ENCODE results near the gene DCUN1D3.

DCUN1D3 gene

GRCh38 chr16:20846551-20846950, 53.6 kb downstream of the DCUN1D3 start:
- no peak overlapping the region for H3K27ac ChIP-seq
- H3K4me3 ChIP-seq: no peak overlapping the region

GRCh38 chr16:20846030-20846429, 54.1 kb downstream of the DCUN1D3 start:
- Histone ChIP-seq H3K27ac (peak overlapping the region in 1 of 21 experiments; percentile 7), H3K4me3 (no peak overlapping the region)

DNA sequence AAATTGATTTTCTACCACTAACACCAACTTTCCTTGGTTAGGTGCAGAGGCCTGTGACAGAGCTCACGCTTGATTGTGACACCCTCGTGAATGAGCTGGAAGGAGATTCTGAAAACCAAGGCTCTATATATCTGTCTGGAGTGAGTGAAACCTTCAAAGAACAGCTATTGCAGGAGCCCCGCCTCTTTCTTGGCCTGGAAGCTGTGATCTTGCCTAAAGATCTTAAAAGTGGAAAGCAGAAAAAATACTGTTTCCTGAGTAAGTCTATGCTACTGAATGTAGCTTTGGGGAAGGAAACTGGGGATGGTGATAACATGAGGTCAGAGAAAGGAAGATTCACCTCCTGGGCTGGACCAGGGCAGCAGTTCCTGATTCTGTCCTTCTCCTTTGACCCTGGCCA, 55.6 kb downstream of the DCUN1D3 start:
- H3K27ac ChIP-seq: peak overlapping the region in 1 of 21 experiments; percentile 39
- H3K4me3 ChIP-seq: no peak overlapping the region

DNA sequence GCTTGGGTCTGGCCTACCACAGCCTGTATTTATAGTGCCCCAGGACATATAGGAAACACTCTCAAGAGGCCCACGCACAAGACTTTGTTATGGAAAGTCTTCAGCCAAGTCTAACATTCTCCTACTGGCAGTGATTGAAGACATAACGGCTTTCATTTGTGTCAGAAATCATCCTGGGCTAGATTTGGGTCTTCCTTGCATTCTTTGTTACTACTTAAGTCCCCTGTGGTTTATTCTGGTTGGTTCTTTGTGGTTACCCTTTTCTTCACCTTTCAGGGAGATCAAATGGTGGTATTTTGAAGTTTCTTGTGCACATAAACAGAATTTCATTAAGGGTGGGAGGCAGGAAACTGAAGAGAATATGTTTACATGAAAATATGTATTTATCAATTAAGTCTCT, 56.1 kb downstream of the DCUN1D3 start:
- no peak overlapping the region for H3K4me3 ChIP-seq
- peak overlapping the region in 1 of 21 experiments; percentile 39 for H3K27ac ChIP-seq

- H3K4me3 ChIP-seq: no peak overlapping the region
- no peak overlapping the region for H3K27ac ChIP-seq
These were observed 60.7 kb downstream of the DCUN1D3 start for GRCh38 chr16:20839504-20839903.

DNA sequence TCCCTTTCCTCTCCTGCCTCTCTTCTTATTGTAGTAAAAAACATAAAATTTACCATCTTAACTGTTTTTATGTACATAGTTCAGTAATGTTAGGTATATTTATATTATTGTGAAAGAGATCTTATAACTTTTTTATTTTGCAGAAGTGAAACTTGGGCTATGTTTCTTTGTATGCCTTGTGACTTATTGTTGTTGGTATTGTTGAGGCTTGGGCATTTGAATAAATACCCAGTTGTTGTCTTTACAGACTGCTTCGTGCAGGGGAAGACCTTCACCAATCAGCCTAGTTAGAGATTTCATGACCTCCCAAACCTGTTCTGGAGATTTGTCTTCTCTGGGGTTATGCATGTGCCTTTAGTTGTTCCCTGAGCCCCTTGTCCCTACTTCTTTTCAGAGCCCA, 61.9 kb downstream of the DCUN1D3 start:
- no peak overlapping the region for H3K4me3 ChIP-seq

GRCh38 chr16:20833086-20833485, 67.1 kb downstream of the DCUN1D3 start:
- Histone ChIP-seq H3K27ac (no peak overlapping the region), H3K4me3 (no peak overlapping the region)

More for the DNA sequence above, 61.9 kb downstream of the DCUN1D3 start:
- no peak overlapping the region for H3K27ac ChIP-seq

- Histone ChIP-seq H3K4me3 (no peak overlapping the region), H3K27ac (no peak overlapping the region)
These were observed 69.8 kb downstream of the DCUN1D3 start for GRCh38 chr16:20830372-20830771.

DNA sequence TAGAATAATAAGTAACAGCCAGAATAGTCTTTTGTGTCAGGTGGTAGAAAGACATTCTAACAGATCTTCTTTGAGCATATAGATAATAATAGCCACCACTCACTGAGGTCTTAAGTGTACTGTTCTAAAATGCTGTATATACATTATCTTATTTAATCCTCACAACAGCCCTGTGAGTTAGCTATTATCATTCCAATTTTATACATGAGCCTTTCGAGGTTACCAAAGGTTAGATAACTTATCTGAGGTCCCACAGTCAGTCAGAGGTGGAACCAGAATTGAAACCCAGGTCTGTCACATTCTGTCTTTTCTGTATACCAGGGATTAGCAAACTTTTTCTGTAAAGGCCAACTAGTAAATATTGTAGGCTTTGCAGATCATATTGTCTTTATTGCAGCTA, 70.6 kb downstream of the DCUN1D3 start:
- Histone ChIP-seq H3K27ac (no peak overlapping the region), H3K4me3 (no peak overlapping the region)

GRCh38 chr16:20826039-20826566, 74.1 kb downstream of the DCUN1D3 start:
- Histone ChIP-seq H3K27ac (no peak overlapping the region), H3K4me3 (no peak overlapping the region)

- Histone ChIP-seq H3K27ac (no peak overlapping the region), H3K4me3 (no peak overlapping the region)
These were observed 77.4 kb downstream of the DCUN1D3 start for GRCh38 chr16:20822521-20823325.

DNA sequence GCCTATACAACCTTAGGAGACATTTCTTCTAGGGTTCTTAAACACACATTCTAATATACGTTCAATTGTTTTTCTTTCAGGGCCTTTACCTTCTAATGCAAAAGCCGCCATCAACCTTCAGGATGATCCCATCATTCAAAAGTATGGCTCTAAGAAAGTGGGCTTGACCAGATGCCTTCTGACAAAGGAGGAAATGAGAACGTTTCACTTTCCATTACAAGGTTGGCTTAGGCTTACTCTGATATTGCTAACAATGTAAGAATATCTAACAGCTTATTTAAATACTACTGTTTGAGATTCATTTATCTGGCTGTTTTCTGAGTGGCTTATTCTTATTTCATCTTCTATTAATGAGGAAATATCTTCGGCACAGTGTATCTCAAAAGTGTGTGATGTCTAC, 78.5 kb downstream of the DCUN1D3 start:
- Histone ChIP-seq H3K4me3 (no peak overlapping the region), H3K27ac (no peak overlapping the region)

DNA sequence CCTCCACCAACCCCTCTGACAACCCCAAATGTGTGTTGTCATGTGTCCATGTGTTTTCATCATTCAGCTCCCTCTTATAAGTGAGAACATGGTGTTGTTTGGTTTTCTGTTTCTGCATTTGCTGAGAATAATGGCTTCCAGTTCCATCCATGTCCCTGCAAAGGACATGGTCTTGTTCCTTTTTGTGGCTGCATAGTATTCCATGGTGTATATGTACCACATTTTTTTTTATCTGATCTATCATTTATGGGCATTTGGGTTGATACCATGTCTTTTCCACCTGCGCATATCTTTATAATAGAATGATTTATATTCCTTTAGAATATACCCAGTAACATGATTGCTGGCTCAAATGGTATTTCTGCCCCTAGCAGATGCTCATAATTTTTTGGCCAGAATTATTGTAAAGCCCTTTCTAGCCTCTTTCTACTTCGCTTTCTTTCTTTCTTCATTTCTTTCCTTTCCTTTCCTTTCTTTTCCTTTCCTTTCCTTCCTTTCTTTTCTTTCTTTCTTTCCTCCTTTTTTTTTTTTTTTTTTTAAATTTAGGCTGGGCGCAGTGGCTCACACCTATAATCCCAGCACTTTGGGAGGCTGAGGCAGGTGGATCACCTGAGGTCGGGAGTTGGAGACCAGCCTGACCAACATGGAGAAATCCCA, 81.1 kb downstream of the DCUN1D3 start:
- Histone ChIP-seq H3K4me3 (no peak overlapping the region), H3K27ac (no peak overlapping the region)

- Histone ChIP-seq H3K27ac (no peak overlapping the region), H3K4me3 (no peak overlapping the region)
These were observed 85.4 kb downstream of the DCUN1D3 start for GRCh38 chr16:20814784-20815183.

DNA sequence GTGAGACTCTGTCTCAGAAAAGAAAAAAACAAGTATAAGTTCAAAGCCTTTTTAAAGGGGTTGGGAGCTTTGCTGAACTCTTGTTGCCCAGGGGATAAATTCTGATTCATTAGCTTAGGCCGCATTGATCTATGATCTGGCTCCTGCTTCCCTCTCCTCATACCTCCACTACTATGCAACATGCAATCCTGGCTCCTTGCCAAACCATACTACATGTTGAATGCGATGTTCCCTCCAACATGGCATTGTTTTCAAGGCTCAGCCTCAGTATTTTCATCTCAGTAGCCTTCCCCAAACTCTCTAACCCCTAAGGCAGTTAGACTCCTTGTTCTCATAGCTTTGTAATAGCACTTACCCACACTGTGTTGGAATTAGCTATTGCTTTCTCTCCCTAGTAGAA, 87.6 kb downstream of the DCUN1D3 start:
- H3K27ac ChIP-seq: no peak overlapping the region
- H3K4me3 ChIP-seq: no peak overlapping the region

GRCh38 chr16:20811889-20812439, 88.2 kb downstream of the DCUN1D3 start:
- no peak overlapping the region for H3K27ac ChIP-seq
- H3K4me3 ChIP-seq: no peak overlapping the region

DNA sequence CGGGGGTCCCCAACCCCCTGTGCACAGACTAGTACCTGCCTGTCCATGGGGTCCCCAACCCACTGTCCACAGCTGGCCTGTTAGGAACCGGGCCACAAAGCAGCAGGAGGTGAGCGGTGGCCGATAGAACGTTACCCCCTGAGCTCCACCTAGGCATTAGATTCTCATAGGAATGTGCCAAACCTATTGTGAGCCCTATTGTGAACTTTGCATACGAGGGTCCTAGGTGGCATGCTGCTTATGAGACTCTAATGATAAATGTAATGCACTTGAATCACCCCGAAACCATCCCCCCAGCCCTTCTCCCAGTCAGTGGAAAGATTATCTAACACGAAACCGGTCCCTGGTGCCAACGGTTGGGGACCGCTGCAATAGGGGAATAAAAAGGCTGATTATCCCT, 92.3 kb downstream of the DCUN1D3 start:
- Histone ChIP-seq H3K27ac (no peak overlapping the region), H3K4me3 (no peak overlapping the region)

- peak within 1 kb of the TSS; percentile 8 to 93 (median 84) for H3K27ac ChIP-seq
- H3K4me3 ChIP-seq: peak within 1 kb of the TSS; percentile 62 to 90 (median 75)
These were observed 93.7 kb downstream of the DCUN1D3 start, which contains the start of the genes ERI2 and REXO5 for GRCh38 chr16:20806168-20807050. TSS of gene ERI2 (minus strand) at chr16:20806472. CDS start at chr16:20806430, 42 bp downstream. TSS of gene REXO5 (plus strand) at chr16:20806527. CDS start at chr16:20806954, 427 bp downstream.

GRCh38 chr16:20805684-20806167, 94.4 kb downstream of the DCUN1D3 start:
- peak overlapping the region; percentile 8 to 93 (median 84) for H3K27ac ChIP-seq
- H3K4me3 ChIP-seq: peak overlapping the region; percentile 62 to 90 (median 75)
